Fibroblast of skin of abdomen (primary cell): ENCODE measurements around the gene TACC2.

Experiments used
- DNase-seq: peaks from one replicate; pipeline ENCODE4 v3.0.0-alpha.2; 2013

The TACC2 gene

GRCh38 chr10:122126763-122127659, 138.0 kb downstream of the TACC2 start:
- DNase-seq = peak; percentile 89

GRCh38 chr10:122127943-122128342, 139.0 kb downstream of the TACC2 start:
- no peak for DNase-seq

- DNase-seq = no peak
These were observed 139.4 kb downstream of the TACC2 start for GRCh38 chr10:122128357-122128756.

- no peak for DNase-seq
These were observed 141.6 kb downstream of the TACC2 start for GRCh38 chr10:122130474-122131110.

GRCh38 chr10:122132331-122132755, 143.4 kb downstream of the TACC2 start:
- DNase-seq = no peak

- no peak for DNase-seq
These were observed 144.1 kb downstream of the TACC2 start for GRCh38 chr10:122132882-122133565.

- DNase-seq = no peak
These were observed 146.5 kb downstream of the TACC2 start for GRCh38 chr10:122135251-122136025.

GRCh38 chr10:122138831-122139625, 150.1 kb downstream of the TACC2 start:
- DNase-seq = no peak

GRCh38 chr10:122139627-122140170, 150.7 kb downstream of the TACC2 start:
- DNase-seq = no peak

GRCh38 chr10:122140461-122140902, 151.5 kb downstream of the TACC2 start:
- DNase-seq = no peak

GRCh38 chr10:122140941-122141623, 152.1 kb downstream of the TACC2 start:
- peak; percentile 81 for DNase-seq

GRCh38 chr10:122141821-122142640, 153.1 kb downstream of the TACC2 start:
- DNase-seq = peak; percentile 40

GRCh38 chr10:122142641-122143237, 153.8 kb downstream of the TACC2 start:
- no peak for DNase-seq

GRCh38 chr10:122143238-122143841, 154.4 kb downstream of the TACC2 start:
- no peak for DNase-seq

GRCh38 chr10:122144199-122144598, 155.2 kb downstream of the TACC2 start:
- no peak for DNase-seq

- no peak for DNase-seq
These were observed 156.2 kb downstream of the TACC2 start for GRCh38 chr10:122145113-122145512.

- DNase-seq = peak; percentile 37
These were observed 158.7 kb downstream of the TACC2 start for GRCh38 chr10:122147663-122148062.

- DNase-seq = no peak
These were observed 160.1 kb downstream of the TACC2 start for GRCh38 chr10:122148876-122149560.
